WERI-Rb-1 (cell line): ENCODE results near the gene GRIN2A.

ENCODE experiments used
- DNase-seq: peaks from one replicate; pipeline ENCODE4 v3.0.0-alpha.2; 2020
- H3K27ac ChIP-seq: fragments of 250-450 bp; sonication (Bioruptor Pico); 2 replicates; pipeline ENCODE4 v1.5.1; 2020; ENCODE audit warnings: mild to moderate bottlenecking, moderate library complexity
- H3K27me3 ChIP-seq: fragments of 250-450 bp; sonication (Bioruptor Pico); 2 replicates; pipeline ENCODE4 v1.5.1; 2021; ENCODE audit warnings: mild to moderate bottlenecking, low read depth, moderate library complexity; ENCODE audit not compliant: insufficient read depth, severe bottlenecking
- H3K36me3 ChIP-seq: fragments of 250-450 bp; sonication (Bioruptor Pico); 2 replicates; pipeline ENCODE4 v1.5.1; 2020; ENCODE audit warnings: mild to moderate bottlenecking, moderate library complexity
- H3K4me3 ChIP-seq: 2 replicates; pipeline ENCODE4 v1.5.1; 2011; ENCODE audit warnings: low read depth, mild to moderate bottlenecking, control low read depth, low read length
- H3K9me3 ChIP-seq: fragments of 250-450 bp; sonication (Bioruptor Pico); 2 replicates; pipeline ENCODE4 v1.5.1; 2021; ENCODE audit warnings: mild to moderate bottlenecking, moderate library complexity; ENCODE audit not compliant: severe bottlenecking
- CTCF ChIP-seq: IDR thresholded peaks from 2 replicates; pipeline ENCODE4 v1.5.1; 2011; ENCODE audit warnings: low read depth, mild to moderate bottlenecking, control low read depth, inconsistent platforms, low read length

The GRIN2A gene

GRCh38 chr16:10130538-10130937 lies 51.7 kb downstream of the GRIN2A start:
- no peak for DNase-seq
- TF ChIP-seq CTCF: no peak
- Histone ChIP-seq H3K4me3 (no peak overlapping the region), H3K27me3 (no peaks in the 10 kb centered on the region), H3K36me3 (no peaks in the 10 kb centered on the region), H3K9me3 (no peaks in the 10 kb centered on the region), H3K27ac (no peak overlapping the region)

GRCh38 chr16:10128397-10129258 lies 53.6 kb downstream of the GRIN2A start:
- no peak overlapping the region for H3K4me3 ChIP-seq
- no peak for DNase-seq
- H3K9me3 ChIP-seq: no peaks in the 10 kb centered on the region
- H3K36me3 ChIP-seq: no peaks in the 10 kb centered on the region
- no peak for TF ChIP-seq CTCF
- H3K27me3 ChIP-seq: no peaks in the 10 kb centered on the region
- no peak overlapping the region for H3K27ac ChIP-seq

- Histone ChIP-seq H3K27ac (no peak overlapping the region), H3K27me3 (no peaks in the 10 kb centered on the region), H3K4me3 (no peak overlapping the region), H3K36me3 (no peaks in the 10 kb centered on the region), H3K9me3 (no peaks in the 10 kb centered on the region)
- DNase-seq: no peak
- no peak for TF ChIP-seq CTCF
Observed at GRCh38 chr16:10126686-10127085, 55.5 kb downstream of the GRIN2A start.

- Histone ChIP-seq H3K27ac (no peak overlapping the region), H3K36me3 (no peaks in the 10 kb centered on the region), H3K4me3 (no peak overlapping the region), H3K27me3 (no peaks in the 10 kb centered on the region), H3K9me3 (no peaks in the 10 kb centered on the region)
- DNase-seq: no peak
- TF ChIP-seq CTCF: no peak
Observed at GRCh38 chr16:10123141-10123540, 59.1 kb downstream of the GRIN2A start.

- peak; percentile 14 for DNase-seq
- Histone ChIP-seq H3K36me3 (no peaks in the 10 kb centered on the region), H3K9me3 (no peaks in the 10 kb centered on the region), H3K27me3 (no peaks in the 10 kb centered on the region), H3K27ac (no peak overlapping the region), H3K4me3 (no peak overlapping the region)
- TF ChIP-seq CTCF: peak; percentile 43
Observed at GRCh38 chr16:10122546-10122945, 59.7 kb downstream of the GRIN2A start.
